ENCODE results near the gene LKAAEAR1.

Gene LKAAEAR1

DNA sequence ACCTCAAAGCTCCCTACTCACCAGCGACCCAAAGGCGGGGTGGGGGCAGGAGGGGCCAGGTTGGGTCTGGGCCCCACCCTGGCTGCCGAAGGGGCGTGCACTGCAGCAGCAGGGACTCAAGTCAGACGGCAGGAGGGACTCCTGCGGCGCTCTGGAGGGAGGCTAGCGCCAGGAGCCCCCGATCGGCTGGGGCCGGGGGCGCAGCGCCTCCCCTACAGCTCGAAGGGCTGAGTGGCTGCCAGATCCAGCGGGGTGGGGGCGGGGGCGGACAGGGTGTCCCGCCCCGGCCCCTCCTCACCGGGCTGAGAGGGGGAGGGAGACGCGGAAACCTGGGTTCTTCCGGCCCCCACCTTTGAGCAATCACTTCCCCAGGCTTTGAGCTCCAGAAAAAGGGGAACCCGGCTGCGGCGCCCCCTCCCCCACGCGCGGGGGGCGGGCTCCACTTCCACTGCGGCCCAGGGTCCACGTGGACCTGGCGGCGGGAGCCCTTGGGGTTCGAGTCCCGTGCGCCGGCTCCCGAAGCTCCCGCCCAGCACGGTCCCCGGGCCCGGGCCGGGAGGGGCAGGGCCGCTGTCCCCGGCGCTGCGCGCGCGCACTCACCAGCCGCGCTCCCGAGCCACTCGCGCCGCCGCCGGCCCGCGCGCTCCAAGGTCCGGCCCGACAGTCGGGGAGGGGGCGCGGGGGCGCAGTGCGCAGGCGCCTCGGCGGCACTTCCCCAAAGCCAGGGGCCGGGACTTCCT, 4.8 kb downstream of the LKAAEAR1 start, which contains the start of gene RGS19:
Gene RGS19, minus strand, starts transcription at position 246 of the 740 bp plus-strand sequence. CDS start 2,632 bp downstream, outside the sequence.
- Histone ChIP-seq H3K27ac (ENCODE audit: low read depth, low read length) (peak within 1 kb of the TSS; percentile 37), H3K36me3 (ENCODE audit: control insufficient read depth in 5 of 5, insufficient read depth in 5 of 5, low read length in 5 of 5) (peaks cover 0 to 11% (median 4%) of the 10 kb centered on the region in 5 donors), H3K9ac (ENCODE audit: low read length in 5 of 5) (peak within 1 kb of the TSS; percentile 16 to 84 (median 82)), H3K4me3 (ENCODE audit: low read depth in 1 of 5, low read length in 5 of 5) (peak within 1 kb of the TSS; percentile 59 to 78 (median 73)), H3K9me3 (ENCODE audit: control insufficient read depth in 5 of 5, low read length in 5 of 5) (no peaks in the 10 kb centered on the region), H3K4me1 (ENCODE audit: control insufficient read depth in 5 of 5, insufficient read depth in 5 of 5, low read length in 5 of 5) (peaks cover 0 to 78% (median 61%) of the 10 kb centered on the region in 5 donors), H3K27me3 (ENCODE audit: control insufficient read depth in 5 of 5, insufficient read depth in 4 of 5, low read length in 5 of 5) (peaks cover 5 to 7% (median 7%) of the 10 kb centered on the region in 5 donors)

DNA sequence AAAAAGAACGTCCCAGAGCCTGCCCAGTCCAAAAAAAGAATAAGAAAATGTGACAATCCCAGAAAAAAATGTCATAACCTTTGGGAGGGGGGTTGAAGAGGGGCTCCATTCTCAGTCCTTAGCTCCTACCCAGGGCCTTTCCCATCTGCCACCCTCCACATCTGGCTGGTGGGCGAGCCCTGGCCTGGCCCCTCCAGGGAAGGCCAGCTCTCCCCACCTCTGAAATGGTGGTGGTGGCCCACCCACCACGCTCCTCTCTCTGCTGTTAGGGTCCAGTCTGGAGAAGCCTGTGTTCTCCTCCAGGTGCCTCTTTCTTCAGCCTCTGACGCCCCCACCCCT, 5.3 kb downstream of the LKAAEAR1 start:
- H3K4me3 ChIP-seq (ENCODE audit: low read depth in 1 of 5, low read length in 5 of 5) = peak overlapping the region; percentile 59 to 78 (median 73)
- H3K9me3 ChIP-seq (ENCODE audit: control insufficient read depth in 5 of 5, low read length in 5 of 5) = no peaks in the 10 kb centered on the region
- peaks cover 0 to 16% (median 8%) of the 10 kb centered on the region in 5 donors for H3K36me3 ChIP-seq (ENCODE audit: control insufficient read depth in 5 of 5, insufficient read depth in 5 of 5, low read length in 5 of 5)
- H3K4me1 ChIP-seq (ENCODE audit: control insufficient read depth in 5 of 5, insufficient read depth in 5 of 5, low read length in 5 of 5) = peaks cover 0 to 72% (median 55%) of the 10 kb centered on the region in 5 donors
- peaks cover 0 to 2% (median 2%) of the 10 kb centered on the region in 5 donors for H3K27me3 ChIP-seq (ENCODE audit: control insufficient read depth in 5 of 5, insufficient read depth in 4 of 5, low read length in 5 of 5)
- peak overlapping the region; percentile 37 for H3K27ac ChIP-seq (ENCODE audit: low read depth, low read length)
- peak overlapping the region; percentile 16 to 84 (median 82) for H3K9ac ChIP-seq (ENCODE audit: low read length in 5 of 5)

DNA sequence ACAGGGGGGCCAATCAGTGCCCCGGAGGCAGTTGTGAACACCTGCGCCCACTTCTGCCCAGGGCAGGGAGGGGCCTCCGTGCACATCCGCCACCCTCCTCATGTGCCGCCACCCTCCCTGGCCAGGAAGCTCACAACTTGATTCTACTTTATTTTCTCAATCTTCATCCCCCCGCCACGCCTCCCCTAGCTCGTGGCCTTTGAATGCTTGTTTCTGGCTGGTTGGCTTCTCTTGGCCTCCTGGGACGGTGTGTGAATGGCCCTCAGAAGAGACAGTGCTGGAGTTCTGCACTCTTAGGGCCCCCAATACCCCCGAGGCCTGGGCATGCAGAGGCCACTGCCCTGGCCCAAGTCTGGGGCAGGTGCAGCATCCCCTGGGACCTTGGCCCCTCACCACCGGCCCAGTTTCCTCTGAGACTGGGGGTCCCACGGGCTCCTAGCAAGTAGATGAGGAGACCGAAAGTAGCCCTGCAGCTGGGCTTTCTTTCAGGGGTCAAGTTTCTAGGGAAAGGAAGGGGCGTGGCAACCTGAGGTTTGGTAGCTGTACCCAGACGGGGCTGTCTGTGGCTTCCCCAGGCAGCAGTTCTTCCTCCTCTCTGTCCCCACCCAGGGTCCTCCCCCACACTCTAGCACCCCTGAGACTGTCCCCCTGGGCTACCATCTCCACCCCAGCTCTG, 6.2 kb downstream of the LKAAEAR1 start:
- H3K9me3 ChIP-seq (ENCODE audit: control insufficient read depth in 5 of 5, low read length in 5 of 5) = no peaks in the 10 kb centered on the region
- peaks cover 0 to 20% (median 10%) of the 10 kb centered on the region in 5 donors for H3K36me3 ChIP-seq (ENCODE audit: control insufficient read depth in 5 of 5, insufficient read depth in 5 of 5, low read length in 5 of 5)
- peak overlapping the region; percentile 59 to 78 (median 73) for H3K4me3 ChIP-seq (ENCODE audit: low read depth in 1 of 5, low read length in 5 of 5)
- no peaks in the 10 kb centered on the region for H3K27me3 ChIP-seq (ENCODE audit: control insufficient read depth in 5 of 5, insufficient read depth in 4 of 5, low read length in 5 of 5)
- H3K9ac ChIP-seq (ENCODE audit: low read length in 5 of 5) = peak overlapping the region in 4 of 5 donors; percentile 80 to 84 (median 82)
- no peak overlapping the region for H3K27ac ChIP-seq (ENCODE audit: low read depth, low read length)
- H3K4me1 ChIP-seq (ENCODE audit: control insufficient read depth in 5 of 5, insufficient read depth in 5 of 5, low read length in 5 of 5) = peaks cover 0 to 64% (median 48%) of the 10 kb centered on the region in 5 donors

DNA sequence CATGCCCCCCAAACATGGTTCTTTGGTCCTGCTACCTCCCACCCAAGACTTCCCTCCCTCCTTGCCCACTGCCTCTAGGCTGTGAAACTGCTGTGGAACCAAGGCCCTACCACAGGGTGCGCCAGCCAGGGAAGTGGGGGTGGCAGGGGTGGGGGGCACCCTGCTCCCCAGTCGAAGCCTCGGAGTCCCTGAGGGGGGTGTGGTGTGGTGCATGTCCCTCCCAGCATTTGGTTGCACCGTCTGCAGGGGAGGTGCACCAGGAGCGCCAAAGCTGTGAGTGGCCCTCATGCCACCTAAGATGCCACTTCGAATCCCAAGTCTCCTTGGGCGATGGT, 6.7 kb downstream of the LKAAEAR1 start:
- Histone ChIP-seq H3K4me3 (ENCODE audit: low read depth in 1 of 5, low read length in 5 of 5) (peak overlapping the region; percentile 32 to 75 (median 59)), H3K27ac (ENCODE audit: low read depth, low read length) (no peak overlapping the region), H3K36me3 (ENCODE audit: control insufficient read depth in 5 of 5, insufficient read depth in 5 of 5, low read length in 5 of 5) (peaks cover 0 to 25% (median 14%) of the 10 kb centered on the region in 5 donors), H3K9ac (ENCODE audit: low read length in 5 of 5) (peak overlapping the region in 3 of 5 donors; percentile 53 to 80 (median 68)), H3K9me3 (ENCODE audit: control insufficient read depth in 5 of 5, low read length in 5 of 5) (no peaks in the 10 kb centered on the region), H3K4me1 (ENCODE audit: control insufficient read depth in 5 of 5, insufficient read depth in 5 of 5, low read length in 5 of 5) (peaks cover 0 to 61% (median 45%) of the 10 kb centered on the region in 5 donors), H3K27me3 (ENCODE audit: control insufficient read depth in 5 of 5, insufficient read depth in 4 of 5, low read length in 5 of 5) (no peaks in the 10 kb centered on the region)

DNA sequence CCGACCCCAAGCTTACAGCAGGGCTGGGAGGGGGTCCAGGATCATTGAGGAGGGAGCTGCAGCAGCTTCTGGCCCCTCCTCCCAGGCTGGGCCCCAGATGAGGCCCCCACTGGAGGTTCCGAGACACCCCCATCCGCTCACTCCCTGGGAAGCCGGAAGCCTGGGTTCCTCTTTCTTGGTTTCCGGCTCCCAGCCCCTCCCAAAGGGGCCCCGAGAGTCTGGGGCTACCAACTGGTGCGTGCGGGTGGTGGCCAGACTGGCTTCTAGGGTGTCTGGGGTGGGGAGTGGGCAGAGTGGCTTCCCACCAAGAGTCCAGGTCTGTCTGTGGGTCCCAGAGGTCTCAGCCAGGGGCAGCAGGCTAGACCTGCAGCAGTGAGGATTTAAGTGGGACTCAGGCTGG, 7.1 kb downstream of the LKAAEAR1 start:
- no peaks in the 10 kb centered on the region for H3K9me3 ChIP-seq (ENCODE audit: control insufficient read depth in 5 of 5, low read length in 5 of 5)
- peak overlapping the region; percentile 11 to 75 (median 45) for H3K4me3 ChIP-seq (ENCODE audit: low read depth in 1 of 5, low read length in 5 of 5)
- H3K9ac ChIP-seq (ENCODE audit: low read length in 5 of 5) = peak overlapping the region in 3 of 5 donors; percentile 53 to 80 (median 68)
- H3K36me3 ChIP-seq (ENCODE audit: control insufficient read depth in 5 of 5, insufficient read depth in 5 of 5, low read length in 5 of 5) = peaks cover 0 to 29% (median 18%) of the 10 kb centered on the region in 5 donors
- peaks cover 0 to 56% (median 41%) of the 10 kb centered on the region in 5 donors for H3K4me1 ChIP-seq (ENCODE audit: control insufficient read depth in 5 of 5, insufficient read depth in 5 of 5, low read length in 5 of 5)
- H3K27me3 ChIP-seq (ENCODE audit: control insufficient read depth in 5 of 5, insufficient read depth in 4 of 5, low read length in 5 of 5) = no peaks in the 10 kb centered on the region
- no peak overlapping the region for H3K27ac ChIP-seq (ENCODE audit: low read depth, low read length)

DNA sequence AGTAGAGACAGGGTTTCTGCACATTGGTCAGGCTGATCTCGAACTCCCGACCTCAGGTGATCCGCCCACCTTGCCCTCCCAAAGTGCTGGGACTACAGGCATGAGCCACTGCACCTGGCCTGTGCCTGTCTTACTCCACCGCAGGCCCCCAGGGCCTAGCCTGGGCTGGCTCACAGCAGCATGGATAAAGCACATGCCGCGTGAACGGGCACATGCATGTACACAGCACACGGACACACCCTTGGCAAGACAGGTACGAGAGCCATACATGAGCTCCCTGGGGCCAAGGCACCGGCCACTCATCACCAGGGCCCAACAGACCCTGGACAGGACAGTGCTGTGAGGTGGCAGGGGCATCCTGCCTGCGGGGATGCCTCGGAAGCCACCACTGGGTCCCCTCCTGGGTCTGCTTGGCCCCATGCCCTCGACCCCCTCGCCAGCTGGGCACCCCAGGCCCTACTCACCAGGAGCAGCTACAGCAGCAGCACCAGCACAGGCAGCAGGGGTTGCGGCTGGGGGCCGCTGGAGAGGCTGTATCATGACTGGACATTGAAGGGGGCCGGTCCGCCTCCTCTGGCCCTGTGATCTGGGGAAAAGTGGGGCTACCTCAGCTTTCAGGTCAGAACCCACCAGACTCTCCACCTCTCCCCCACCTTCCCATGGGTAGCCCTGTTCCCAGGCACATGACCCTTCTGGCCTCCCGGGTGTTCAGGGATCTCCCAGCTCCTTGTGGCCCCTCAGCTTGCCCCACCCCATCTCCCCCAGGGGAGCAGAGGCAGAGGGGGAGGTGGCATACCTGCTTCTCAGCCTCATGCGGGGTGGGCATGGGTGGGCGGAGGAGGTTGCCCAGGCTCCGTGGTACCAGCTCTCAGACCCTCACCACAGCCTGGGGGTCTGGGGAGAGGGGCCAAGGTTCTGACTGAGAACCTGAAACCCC, 7.9 kb downstream of the LKAAEAR1 start:
- H3K27ac ChIP-seq (ENCODE audit: low read depth, low read length) = no peak overlapping the region
- peaks cover 0 to 34% (median 22%) of the 10 kb centered on the region in 5 donors for H3K36me3 ChIP-seq (ENCODE audit: control insufficient read depth in 5 of 5, insufficient read depth in 5 of 5, low read length in 5 of 5)
- no peaks in the 10 kb centered on the region for H3K27me3 ChIP-seq (ENCODE audit: control insufficient read depth in 5 of 5, insufficient read depth in 4 of 5, low read length in 5 of 5)
- H3K9me3 ChIP-seq (ENCODE audit: control insufficient read depth in 5 of 5, low read length in 5 of 5) = no peaks in the 10 kb centered on the region
- H3K9ac ChIP-seq (ENCODE audit: low read length in 5 of 5) = peak overlapping the region in 3 of 5 donors; percentile 41 to 68 (median 53)
- H3K4me3 ChIP-seq (ENCODE audit: low read depth in 1 of 5, low read length in 5 of 5) = peak overlapping the region in 3 of 5 donors; percentile 16 to 75 (median 73)
- peaks cover 0 to 49% (median 35%) of the 10 kb centered on the region in 5 donors for H3K4me1 ChIP-seq (ENCODE audit: control insufficient read depth in 5 of 5, insufficient read depth in 5 of 5, low read length in 5 of 5)

DNA sequence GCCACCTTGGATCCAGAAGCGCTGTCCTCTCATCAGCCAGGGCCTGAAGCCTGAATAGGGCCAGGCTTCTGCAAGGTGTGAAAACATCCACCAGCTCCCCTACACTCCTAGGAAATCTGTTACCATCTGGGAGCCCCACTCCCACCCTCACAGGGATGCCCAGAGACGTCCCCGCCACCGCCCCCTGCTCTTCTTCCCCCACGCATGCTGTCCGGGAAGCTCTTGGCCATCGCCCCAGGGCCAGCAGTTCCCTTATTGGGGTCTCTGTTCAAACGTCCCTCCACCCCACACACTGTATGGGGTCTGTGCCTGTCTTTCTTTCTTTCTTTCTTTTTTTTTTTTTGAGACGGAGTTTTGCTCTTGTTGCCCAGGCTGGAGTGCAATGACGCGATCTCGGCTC, 8.6 kb downstream of the LKAAEAR1 start:
- no peaks in the 10 kb centered on the region for H3K27me3 ChIP-seq (ENCODE audit: control insufficient read depth in 5 of 5, insufficient read depth in 4 of 5, low read length in 5 of 5)
- no peak overlapping the region for H3K9ac ChIP-seq (ENCODE audit: low read length in 5 of 5)
- no peak overlapping the region for H3K4me3 ChIP-seq (ENCODE audit: low read depth in 1 of 5, low read length in 5 of 5)
- H3K4me1 ChIP-seq (ENCODE audit: control insufficient read depth in 5 of 5, insufficient read depth in 5 of 5, low read length in 5 of 5) = peaks cover 0 to 42% (median 32%) of the 10 kb centered on the region in 5 donors
- no peaks in the 10 kb centered on the region for H3K9me3 ChIP-seq (ENCODE audit: control insufficient read depth in 5 of 5, low read length in 5 of 5)
- no peak overlapping the region for H3K27ac ChIP-seq (ENCODE audit: low read depth, low read length)
- H3K36me3 ChIP-seq (ENCODE audit: control insufficient read depth in 5 of 5, insufficient read depth in 5 of 5, low read length in 5 of 5) = peaks cover 0 to 34% (median 22%) of the 10 kb centered on the region in 5 donors

DNA sequence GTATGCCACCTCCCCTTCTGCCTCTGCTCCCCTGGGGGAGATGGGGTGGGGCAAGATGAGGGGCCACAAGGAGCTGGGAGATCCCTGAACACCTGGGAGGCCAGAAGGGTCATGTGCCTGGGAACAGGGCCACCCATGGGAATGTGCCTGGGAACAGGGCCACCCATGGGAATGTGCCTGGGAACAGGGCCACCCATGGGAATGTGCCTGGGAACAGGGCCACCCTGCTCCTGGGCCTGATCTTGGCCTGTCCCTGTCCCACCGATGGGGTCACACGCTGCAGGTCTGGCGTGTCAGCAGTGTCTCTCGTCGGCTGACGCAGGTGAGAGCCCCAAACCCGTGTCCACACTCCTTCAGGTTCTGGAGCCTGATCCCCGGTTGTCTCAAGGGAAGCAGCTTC, 9.2 kb downstream of the LKAAEAR1 start:
- Histone ChIP-seq H3K27ac (ENCODE audit: low read depth, low read length) (no peak overlapping the region), H3K36me3 (ENCODE audit: control insufficient read depth in 5 of 5, insufficient read depth in 5 of 5, low read length in 5 of 5) (peaks cover 0 to 34% (median 22%) of the 10 kb centered on the region in 5 donors), H3K9ac (ENCODE audit: low read length in 5 of 5) (no peak overlapping the region), H3K4me3 (ENCODE audit: low read depth in 1 of 5, low read length in 5 of 5) (no peak overlapping the region), H3K4me1 (ENCODE audit: control insufficient read depth in 5 of 5, insufficient read depth in 5 of 5, low read length in 5 of 5) (peaks cover 0 to 36% (median 26%) of the 10 kb centered on the region in 5 donors), H3K9me3 (ENCODE audit: control insufficient read depth in 5 of 5, low read length in 5 of 5) (no peaks in the 10 kb centered on the region), H3K27me3 (ENCODE audit: control insufficient read depth in 5 of 5, insufficient read depth in 4 of 5, low read length in 5 of 5) (no peaks in the 10 kb centered on the region)

DNA sequence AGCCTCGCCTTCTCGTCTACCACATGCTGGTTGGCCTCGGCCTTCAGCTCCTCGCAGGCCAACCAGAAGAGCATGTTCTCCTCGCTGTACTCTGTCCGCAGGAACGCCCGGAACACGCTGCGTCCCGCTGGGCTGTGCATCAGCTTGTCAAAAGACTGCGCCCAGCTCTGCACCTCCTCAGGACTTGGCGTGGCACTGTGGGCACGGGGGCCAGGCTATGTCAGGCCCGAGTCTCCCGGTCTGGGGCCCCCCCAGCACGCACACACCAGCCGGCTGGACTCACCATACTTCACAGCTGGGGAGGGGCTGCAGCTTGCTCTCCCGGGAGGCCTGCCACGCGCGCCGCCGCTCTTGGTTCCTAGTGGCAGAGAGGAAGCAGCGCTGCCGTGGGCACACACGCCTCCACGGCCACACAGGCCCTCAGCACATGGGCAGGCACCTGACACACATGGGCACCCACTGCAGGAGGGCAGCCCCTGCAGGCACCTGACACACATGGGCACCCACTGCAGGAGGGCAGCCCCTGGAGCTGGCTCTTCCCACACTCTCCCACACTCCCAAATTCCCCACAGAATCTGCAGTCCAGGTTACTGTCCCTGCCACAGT, 9.9 kb downstream of the LKAAEAR1 start:
- Histone ChIP-seq H3K27me3 (ENCODE audit: control insufficient read depth in 5 of 5, insufficient read depth in 4 of 5, low read length in 5 of 5) (no peaks in the 10 kb centered on the region), H3K9me3 (ENCODE audit: control insufficient read depth in 5 of 5, low read length in 5 of 5) (no peaks in the 10 kb centered on the region), H3K4me3 (ENCODE audit: low read depth in 1 of 5, low read length in 5 of 5) (no peak overlapping the region), H3K27ac (ENCODE audit: low read depth, low read length) (no peak overlapping the region), H3K36me3 (ENCODE audit: control insufficient read depth in 5 of 5, insufficient read depth in 5 of 5, low read length in 5 of 5) (peaks cover 0 to 34% (median 22%) of the 10 kb centered on the region in 5 donors), H3K4me1 (ENCODE audit: control insufficient read depth in 5 of 5, insufficient read depth in 5 of 5, low read length in 5 of 5) (peaks cover 0 to 39% (median 24%) of the 10 kb centered on the region in 5 donors), H3K9ac (ENCODE audit: low read length in 5 of 5) (no peak overlapping the region)

All from subcutaneous abdominal adipose tissue (tissue), 5 donors.